Mesodermal cell (in vitro differentiated cells): ENCODE results near the gene SRMS.

ENCODE experiments used
- H3K27ac ChIP-seq: 2 replicates; pipeline ENCODE4 v1.7.0; 2013; ENCODE audit warnings: mild to moderate bottlenecking, low read depth, low read length, moderate library complexity; ENCODE audit not compliant: severe bottlenecking
- H3K36me3 ChIP-seq: 2 replicates; pipeline ENCODE4 v1.7.1; 2013; ENCODE audit warnings: mild to moderate bottlenecking, low read length, moderate library complexity; ENCODE audit not compliant: control insufficient read depth, insufficient read depth
- H3K4me1 ChIP-seq: one replicate; pipeline ENCODE4 v1.7.1; 2013; ENCODE audit warnings: mild to moderate bottlenecking, low read length; ENCODE audit not compliant: insufficient read depth, control insufficient read depth, poor library complexity, severe bottlenecking
- H3K4me3 ChIP-seq: 2 replicates; pipeline ENCODE4 v1.7.0; 2013; ENCODE audit warnings: low read length, control low read depth, mild to moderate bottlenecking; ENCODE audit not compliant: insufficient read depth, poor library complexity, severe bottlenecking; ENCODE audit errors: extremely low read depth
- H3K9me3 ChIP-seq: 2 replicates; pipeline ENCODE4 v1.7.1; 2013; ENCODE audit warnings: mild to moderate bottlenecking, low read length, moderate library complexity; ENCODE audit not compliant: control insufficient read depth
- WGBS, 2 experiments: methylation state at CpG; one replicate each; pipeline ENCODE4 v1.1.5; 2013; ENCODE audit warnings: missing lambda C conversion rate in 2 of 2; ENCODE audit not compliant: insufficient coverage in 2 of 2; 5-methylcytosine and 5-hydroxymethylcytosine counted together

The SRMS gene

DNA sequence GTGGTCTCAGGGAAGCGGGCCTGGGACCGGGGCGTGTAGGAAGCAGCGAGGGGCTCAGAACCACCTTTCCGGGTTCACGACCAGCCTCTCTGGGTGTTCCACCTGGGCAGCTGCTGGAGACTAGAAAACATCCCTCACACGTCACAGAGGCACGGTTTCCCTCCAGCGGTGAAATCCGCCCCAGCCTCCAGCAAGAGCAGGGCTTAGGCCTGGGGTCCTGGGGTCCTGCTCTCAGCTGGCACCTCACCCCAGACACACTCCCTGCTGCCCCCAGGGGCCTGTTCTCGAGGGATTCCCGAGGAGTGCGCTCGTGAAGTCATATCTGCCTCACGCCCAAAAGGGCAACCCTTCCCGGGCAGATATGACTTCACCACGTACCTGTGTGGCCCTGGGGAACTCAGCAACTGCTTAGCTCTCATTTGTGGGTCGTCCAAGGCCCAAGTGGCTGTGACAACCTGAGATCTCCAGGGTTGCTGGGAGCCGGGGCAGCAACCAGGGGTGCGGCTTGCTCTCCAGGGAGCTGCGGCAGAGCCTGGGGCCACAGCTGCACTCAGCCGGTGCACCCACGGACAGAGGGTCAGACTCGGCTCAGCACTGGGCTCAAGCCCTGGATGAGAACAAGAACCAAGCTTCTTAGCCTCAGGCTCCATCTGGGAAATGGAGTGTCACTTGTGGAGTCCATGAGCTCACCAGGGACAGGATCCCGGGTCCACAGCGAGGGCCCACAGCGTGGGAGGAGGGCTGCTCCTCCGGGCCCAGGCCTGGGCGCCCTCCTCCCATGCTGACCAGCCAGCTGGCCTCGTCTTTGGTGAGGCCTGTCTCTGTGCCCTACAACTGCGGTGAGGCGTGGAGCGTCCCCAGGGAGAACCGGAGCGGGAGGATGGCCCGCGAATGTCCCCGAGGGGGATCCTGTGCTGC, 7.1 kb upstream of the SRMS start:
- WGBS, 2 experiments = 80 to 83% methylated on average over 38 of the region's 38 CpGs
- Histone ChIP-seq H3K9me3 (no peaks in the 10 kb centered on the region), H3K36me3 (no peaks in the 10 kb centered on the region), H3K27ac (no peak overlapping the region), H3K4me1 (peaks cover 9% of the 10 kb centered on the region), H3K4me3 (peak overlapping the region; percentile 53)

DNA sequence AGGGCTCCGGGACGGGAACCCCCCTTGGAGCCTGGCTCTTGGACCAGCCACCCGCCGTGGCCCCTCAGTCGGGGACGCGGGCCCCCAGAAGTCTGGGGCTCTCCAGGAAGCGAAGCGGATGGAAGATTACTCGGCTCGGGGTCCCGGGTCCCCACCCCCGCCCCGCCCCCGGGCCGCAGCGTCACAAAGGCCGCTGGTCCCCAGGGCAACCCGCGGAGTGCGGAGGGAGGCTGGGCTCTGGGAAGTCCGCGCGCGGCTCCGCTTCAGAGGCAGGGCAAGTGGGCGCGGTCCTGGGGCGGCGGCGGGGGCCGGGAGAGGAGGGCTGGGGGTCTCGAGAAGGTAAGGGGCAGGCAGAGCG, 6.4 kb upstream of the SRMS start, which contains the start of gene FNDC11:
FNDC11 (plus strand) TSS at position 227 of the 358 bp plus-strand sequence. CDS start 1,505 bp downstream, outside the sequence.
- 2% methylated on average over 9 to 21 of the region's 34 CpGs for WGBS, 2 experiments
- H3K27ac ChIP-seq = peak within 1 kb of the TSS; percentile 49
- H3K36me3 ChIP-seq = no peaks in the 10 kb centered on the region
- H3K4me3 ChIP-seq = peak within 1 kb of the TSS; percentile 53
- H3K4me1 ChIP-seq = peaks cover 9% of the 10 kb centered on the region
- H3K9me3 ChIP-seq = no peaks in the 10 kb centered on the region

DNA sequence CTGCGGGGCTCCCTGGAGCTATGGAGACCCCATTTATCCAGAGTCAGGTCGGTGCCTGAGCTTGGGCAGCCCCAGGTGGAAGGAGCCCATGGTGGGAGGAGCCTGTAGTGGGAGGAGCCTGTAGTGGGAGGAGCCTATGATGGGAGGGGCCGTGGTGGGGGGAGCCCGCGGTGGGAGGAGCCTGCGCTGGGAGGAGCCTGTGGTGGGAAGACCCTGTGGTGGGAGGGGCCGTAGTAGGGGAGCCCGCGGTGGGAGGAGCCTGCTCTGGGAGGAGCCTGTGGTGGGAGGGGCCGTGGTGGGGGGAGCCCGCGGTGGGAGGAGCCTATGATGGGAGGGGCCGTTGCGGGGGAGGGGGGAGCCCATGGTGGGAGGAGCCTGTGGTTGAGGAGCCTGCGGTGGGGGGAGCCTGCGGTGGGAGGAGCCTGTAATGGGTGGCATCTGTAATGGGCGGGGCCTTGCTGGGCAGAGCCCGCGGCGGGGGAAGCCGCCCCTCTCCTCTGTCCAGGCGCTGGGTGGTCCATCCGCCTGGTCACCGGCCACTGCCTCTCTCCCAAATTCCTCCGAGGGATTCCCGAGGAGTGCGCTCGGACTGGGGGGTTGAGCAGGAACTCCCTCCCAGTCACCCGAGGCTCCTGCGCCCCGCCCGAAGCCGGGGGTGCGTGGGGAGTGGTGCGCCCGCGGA, 5.8 kb upstream of the SRMS start:
- no peaks in the 10 kb centered on the region for H3K9me3 ChIP-seq
- H3K36me3 ChIP-seq = no peaks in the 10 kb centered on the region
- 0 to 5% methylated on average over 12 to 22 of the region's 37 CpGs for WGBS, 2 experiments
- H3K27ac ChIP-seq = peak overlapping the region; percentile 49
- H3K4me3 ChIP-seq = peak overlapping the region; percentile 53
- H3K4me1 ChIP-seq = peaks cover 9% of the 10 kb centered on the region

DNA sequence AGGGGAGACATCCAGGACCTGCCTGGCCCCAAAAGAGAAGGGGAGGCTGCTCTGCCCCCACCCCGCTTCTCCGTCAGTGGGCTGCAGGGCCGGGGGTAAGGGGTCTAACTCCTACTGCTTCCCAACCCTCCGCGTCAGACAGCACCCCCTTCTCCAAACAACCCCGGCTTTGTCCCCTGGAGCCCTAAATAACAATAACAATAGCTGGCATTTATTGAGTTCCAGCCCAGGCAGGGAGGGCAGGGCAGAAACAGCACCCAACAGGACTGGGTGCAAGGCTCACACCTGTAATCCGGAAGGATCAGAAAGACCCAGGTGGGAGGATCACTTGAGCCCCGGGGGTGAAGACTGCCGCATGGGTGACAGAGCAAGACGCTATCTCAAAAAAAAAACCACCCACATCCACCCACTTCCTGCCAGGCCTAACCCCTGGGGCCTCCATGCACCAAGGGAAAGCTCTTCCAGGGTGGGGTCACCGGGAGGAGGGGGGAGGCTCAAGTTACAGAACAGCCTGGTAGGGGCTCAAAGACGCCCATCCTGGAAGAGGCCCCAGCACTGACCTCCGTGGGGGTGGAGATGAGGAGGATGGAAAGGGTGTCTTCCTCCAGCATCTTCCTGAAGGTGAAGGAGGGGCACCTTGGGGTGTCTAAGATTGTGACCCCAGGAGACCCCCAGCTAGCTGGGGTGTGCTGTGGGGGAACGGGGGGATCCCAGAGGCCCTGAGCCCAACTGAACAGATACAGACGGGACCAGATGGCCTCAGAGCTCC, 5.1 kb upstream of the SRMS start:
- WGBS, 2 experiments = 50 to 64% methylated on average over 4 to 7 of the region's 15 CpGs
- Histone ChIP-seq H3K27ac (no peak overlapping the region), H3K36me3 (no peaks in the 10 kb centered on the region), H3K9me3 (no peaks in the 10 kb centered on the region), H3K4me1 (peaks cover 9% of the 10 kb centered on the region), H3K4me3 (no peak overlapping the region)

DNA sequence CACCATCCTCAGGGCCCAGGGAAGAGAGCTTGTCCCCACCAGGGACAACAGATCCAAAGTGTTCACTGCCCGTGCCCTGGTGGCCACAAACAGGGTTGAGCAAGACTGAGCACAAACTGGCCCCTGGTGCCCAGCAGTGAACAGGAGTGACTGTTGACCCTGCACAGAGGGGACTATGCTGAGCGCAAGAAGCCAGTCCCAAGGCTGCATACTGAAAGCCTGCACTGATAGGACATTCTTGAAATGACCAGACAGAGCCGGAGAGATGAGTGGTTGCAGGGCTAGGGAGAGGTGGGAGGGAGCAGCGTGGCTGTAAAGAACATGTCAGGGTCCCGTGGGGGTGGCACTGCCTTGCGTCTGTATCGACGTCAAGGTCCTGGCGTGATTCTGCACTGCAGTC, 3.5 kb upstream of the SRMS start:
- Histone ChIP-seq H3K4me1 (peaks cover 9% of the 10 kb centered on the region), H3K36me3 (no peaks in the 10 kb centered on the region), H3K27ac (no peak overlapping the region), H3K9me3 (no peaks in the 10 kb centered on the region), H3K4me3 (no peak overlapping the region)
- 65 to 77% methylated on average over 8 of the region's 9 CpGs for WGBS, 2 experiments

DNA sequence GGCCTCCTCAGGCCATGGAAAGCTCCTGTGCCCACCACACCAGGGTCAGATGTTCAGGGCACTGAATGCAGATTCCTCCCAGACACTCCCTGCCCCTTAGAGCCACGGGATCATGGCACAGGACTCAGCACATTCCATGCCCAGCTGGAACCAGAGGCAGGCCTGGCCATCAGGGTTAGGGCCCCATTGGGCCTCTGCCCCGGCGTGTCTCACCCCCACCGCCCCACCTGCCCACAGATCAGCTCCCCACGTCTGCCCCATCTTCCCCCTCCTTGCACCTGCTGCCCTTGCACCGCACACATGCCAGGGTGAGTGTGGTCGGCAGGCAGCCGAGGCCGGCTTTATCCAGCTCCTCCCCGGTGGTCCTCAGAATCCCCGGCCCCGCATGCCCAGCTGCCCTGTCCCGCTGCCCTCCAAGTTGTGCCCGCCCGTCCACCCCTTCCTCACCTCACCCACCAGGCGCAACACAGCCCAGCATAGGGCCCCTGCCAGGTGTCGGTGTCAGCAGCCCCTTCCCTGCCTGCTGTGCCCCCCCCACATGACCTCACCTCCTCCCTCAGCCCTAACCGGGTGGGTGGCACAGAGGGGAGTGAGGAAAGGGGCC, 2.2 kb upstream of the SRMS start:
- H3K4me1 ChIP-seq = peaks cover 16% of the 10 kb centered on the region
- 83 to 95% methylated on average over 10 to 14 of the region's 18 CpGs for WGBS, 2 experiments
- H3K4me3 ChIP-seq = no peak overlapping the region
- H3K36me3 ChIP-seq = no peaks in the 10 kb centered on the region
- H3K9me3 ChIP-seq = no peaks in the 10 kb centered on the region
- no peak overlapping the region for H3K27ac ChIP-seq

DNA sequence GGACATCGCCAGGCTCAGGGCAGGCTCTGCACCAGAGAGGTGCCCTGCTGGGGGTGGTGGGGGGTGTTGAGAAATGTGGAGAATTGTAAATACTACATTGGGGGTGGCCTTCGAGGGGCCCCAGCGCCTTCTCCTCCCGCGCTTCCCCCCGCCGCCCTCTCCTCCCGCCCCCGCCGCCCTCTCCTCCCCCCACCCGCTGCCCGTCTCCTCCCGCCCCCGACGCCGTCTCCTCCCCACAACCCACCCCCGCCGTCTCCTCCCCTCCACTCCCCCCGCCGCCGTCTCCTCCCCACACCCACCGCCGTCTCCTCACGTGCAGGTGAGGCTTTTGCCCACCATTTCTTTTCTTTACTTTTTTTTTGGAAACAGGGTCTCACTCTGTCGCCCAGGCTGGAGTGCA, 1.5 kb upstream of the SRMS start:
- H3K36me3 ChIP-seq = no peaks in the 10 kb centered on the region
- H3K4me1 ChIP-seq = peaks cover 11% of the 10 kb centered on the region
- H3K9me3 ChIP-seq = no peaks in the 10 kb centered on the region
- H3K27ac ChIP-seq = no peak overlapping the region
- WGBS, 2 experiments = 75% methylated on average over 1 of the region's 25 CpGs; no CpG with 5 or more reads in 1 of the 2 experiments
- no peak overlapping the region for H3K4me3 ChIP-seq

DNA sequence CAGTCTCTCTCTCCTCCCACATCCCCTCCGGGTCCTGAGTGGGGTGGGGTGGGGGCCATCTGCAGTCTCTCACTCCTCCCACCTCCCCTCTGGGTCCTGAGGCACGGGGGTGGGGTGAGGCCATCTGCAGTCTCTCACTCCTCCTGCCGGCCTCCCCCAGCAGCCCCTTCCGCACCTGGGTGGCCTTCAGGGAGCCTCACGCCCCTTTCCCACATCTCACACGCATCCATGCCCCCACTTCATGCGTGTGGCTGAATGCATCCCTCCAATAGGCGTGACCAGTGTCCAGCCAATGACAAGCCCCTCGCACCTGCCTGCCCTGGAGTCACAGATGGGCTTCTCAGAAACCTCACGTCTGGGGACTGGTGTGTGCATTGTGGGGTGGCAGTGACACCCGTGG, 993 bp upstream of the SRMS start:
- H3K4me1 ChIP-seq = peaks cover 11% of the 10 kb centered on the region
- 78 to 82% methylated on average over 8 to 9 of the region's 11 CpGs for WGBS, 2 experiments
- no peaks in the 10 kb centered on the region for H3K9me3 ChIP-seq
- no peak overlapping the region for H3K27ac ChIP-seq
- no peak overlapping the region for H3K4me3 ChIP-seq
- no peaks in the 10 kb centered on the region for H3K36me3 ChIP-seq

DNA sequence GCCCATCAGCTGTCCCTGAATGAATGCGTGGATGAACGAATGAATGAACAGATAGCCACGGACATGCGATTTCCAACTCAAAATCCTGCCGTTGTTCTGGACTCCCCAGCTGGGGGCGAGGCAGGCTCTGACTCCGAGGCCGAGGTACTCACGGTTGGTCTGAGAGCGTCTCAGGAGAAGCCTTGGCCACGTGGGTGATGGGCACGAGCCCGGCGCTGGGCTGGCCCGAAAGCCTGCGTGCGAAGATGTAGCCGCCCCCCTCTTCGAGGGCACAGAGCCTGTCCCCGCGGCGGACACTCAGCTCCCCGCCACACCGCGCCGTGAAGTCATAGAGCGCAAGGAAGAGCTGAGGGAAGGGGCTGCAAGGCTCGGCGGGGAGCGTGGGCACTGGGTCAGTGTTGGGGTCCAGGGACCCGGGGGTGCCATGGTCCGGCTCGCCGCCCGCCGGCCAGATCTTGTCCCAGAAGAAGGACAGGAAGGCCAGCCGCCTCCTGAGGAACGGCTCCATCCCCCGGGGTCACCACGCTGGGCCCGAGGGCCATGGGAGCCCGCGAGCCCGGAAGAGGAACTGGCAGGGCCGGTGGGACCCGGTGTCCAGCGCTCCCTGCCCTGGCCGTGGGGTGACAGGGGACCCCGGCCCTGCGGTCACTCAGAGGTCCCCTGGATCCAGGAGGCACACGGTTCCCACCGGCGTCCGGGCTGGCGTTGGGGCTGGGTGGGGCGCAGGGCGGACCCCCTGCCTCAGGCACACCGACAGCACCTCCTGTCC, 409 bp downstream of the SRMS start:
- no peak overlapping the region for H3K27ac ChIP-seq
- H3K4me1 ChIP-seq = peaks cover 6% of the 10 kb centered on the region
- H3K4me3 ChIP-seq = no peak overlapping the region
- 81% methylated on average over 49 to 58 of the region's 58 CpGs for WGBS, 2 experiments
- no peaks in the 10 kb centered on the region for H3K36me3 ChIP-seq
- no peaks in the 10 kb centered on the region for H3K9me3 ChIP-seq
